Esophagus squamous epithelium (tissue), 4 donors: ENCODE results near the gene FILIP1L.

Experiments
- POLR2A ChIP-seq, 4 donors: fragments of 450-650 bp; IDR thresholded peaks; one replicate each; pipeline ENCODE4 v1.6.1; 2017; ENCODE audit warnings: antibody characterized with exemption in 4 of 4, mild to moderate bottlenecking in 4 of 4, moderate library complexity in 3 of 4
- TF ChIP-seq, protein P1 (sequence below), 6 experiments: fragments of 450-650 bp in 4 of 6; fragments of 200-600 bp in 2 of 6; sonication (generic) in 2 of 6; IDR thresholded peaks; one replicate each; pipeline ENCODE4 v1.5.1; 2016 to 2019; ENCODE audit warnings: antibody characterized with exemption in 6 of 6, mild to moderate bottlenecking in 4 of 6, moderate library complexity in 4 of 6

- TF ChIP-seq, protein P1, sequence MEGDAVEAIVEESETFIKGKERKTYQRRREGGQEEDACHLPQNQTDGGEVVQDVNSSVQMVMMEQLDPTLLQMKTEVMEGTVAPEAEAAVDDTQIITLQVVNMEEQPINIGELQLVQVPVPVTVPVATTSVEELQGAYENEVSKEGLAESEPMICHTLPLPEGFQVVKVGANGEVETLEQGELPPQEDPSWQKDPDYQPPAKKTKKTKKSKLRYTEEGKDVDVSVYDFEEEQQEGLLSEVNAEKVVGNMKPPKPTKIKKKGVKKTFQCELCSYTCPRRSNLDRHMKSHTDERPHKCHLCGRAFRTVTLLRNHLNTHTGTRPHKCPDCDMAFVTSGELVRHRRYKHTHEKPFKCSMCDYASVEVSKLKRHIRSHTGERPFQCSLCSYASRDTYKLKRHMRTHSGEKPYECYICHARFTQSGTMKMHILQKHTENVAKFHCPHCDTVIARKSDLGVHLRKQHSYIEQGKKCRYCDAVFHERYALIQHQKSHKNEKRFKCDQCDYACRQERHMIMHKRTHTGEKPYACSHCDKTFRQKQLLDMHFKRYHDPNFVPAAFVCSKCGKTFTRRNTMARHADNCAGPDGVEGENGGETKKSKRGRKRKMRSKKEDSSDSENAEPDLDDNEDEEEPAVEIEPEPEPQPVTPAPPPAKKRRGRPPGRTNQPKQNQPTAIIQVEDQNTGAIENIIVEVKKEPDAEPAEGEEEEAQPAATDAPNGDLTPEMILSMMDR (IDR thresholded peaks at IDR 0.05) = no peak
- TF ChIP-seq POLR2A (IDR thresholded peaks at IDR 0.05) = no peak
Observed at GRCh38 chr3:100084100-100084806, 30.0 kb downstream of the FILIP1L start.
